Measurements from ENCODE around the gene PTPA.

PTPA gene

GRCh38 chr9:129110740-129111527, at the start of gene PTPA, which contains the start of gene CRAT:
TSS of gene PTPA (plus strand) at chr9:129111415. CDS start at chr9:129111601, 186 bp downstream.
TSS of gene CRAT (minus strand) at chr9:129110793. CDS start at chr9:129110509, 284 bp downstream.
- peak; percentile 69 for DNase-seq

- no peak for DNase-seq
Observed at GRCh38 chr9:129063061-129063460, 48.2 kb upstream of the PTPA start.

GRCh38 chr9:129064499-129064908, 46.7 kb upstream of the PTPA start:
- DNase-seq = no peak

GRCh38 chr9:129068110-129068509, 43.1 kb upstream of the PTPA start:
- DNase-seq = no peak

- DNase-seq = no peak
Observed at GRCh38 chr9:129068990-129069861, 42.0 kb upstream of the PTPA start.

- no peak for DNase-seq
Observed at GRCh38 chr9:129069862-129070641, 41.2 kb upstream of the PTPA start.

GRCh38 chr9:129070696-129071525, 40.3 kb upstream of the PTPA start:
- DNase-seq = no peak

GRCh38 chr9:129071526-129072126, 39.6 kb upstream of the PTPA start:
- no peak for DNase-seq

- DNase-seq = no peak
Observed at GRCh38 chr9:129072171-129072570, 39.0 kb upstream of the PTPA start.

GRCh38 chr9:129073404-129073803, 37.8 kb upstream of the PTPA start:
- no peak for DNase-seq

- DNase-seq = no peak
Observed at GRCh38 chr9:129074106-129074505, 37.1 kb upstream of the PTPA start.

GRCh38 chr9:129075996-129076639, 35.1 kb upstream of the PTPA start:
- DNase-seq = no peak

GRCh38 chr9:129076640-129077037, 34.6 kb upstream of the PTPA start:
- no peak for DNase-seq

GRCh38 chr9:129077236-129077635, 34.0 kb upstream of the PTPA start:
- no peak for DNase-seq

GRCh38 chr9:129078691-129079503, 32.3 kb upstream of the PTPA start:
- no peak for DNase-seq

- DNase-seq = no peak
Observed at GRCh38 chr9:129079829-129080228, 31.4 kb upstream of the PTPA start.

- no peak for DNase-seq
Observed at GRCh38 chr9:129080298-129080600, 31.0 kb upstream of the PTPA start.

- peak; percentile 89 for DNase-seq
Observed at GRCh38 chr9:129080601-129081387, 30.4 kb upstream of the PTPA start, which contains the start of gene DOLPP1. TSS of gene DOLPP1 (plus strand) at chr9:129081111. CDS start at chr9:129081132, 21 bp downstream.

GRCh38 chr9:129081388-129081904, 29.8 kb upstream of the PTPA start:
- no peak for DNase-seq

All from GOT3 (cell line).